PC-9 (cell line): Measurements from ENCODE around the gene CHM. TPM values are rescaled to one million over a fixed set of nuclear protein-coding genes. Genes with fewer than 3 reads are reported as not detected.
"Not testable (repeated sequence)": the region's sequence is repeated elsewhere in the genome, so short reads cannot be mapped to it uniquely, and the experiment has no call there.

Experiments
- BruUV-seq: library from RNA; stranded (reverse); fragments of 400-500 nt; replicated peaks from 2 replicates; lab custom pipeline; 2021; lab: Mats Ljungman, UMichigan
- CTCF ChIA-PET: fragments of 300-600 bp; sonication (Branson Sonifier 250); formaldehyde crosslinking; loops from one replicate; lab custom pipeline; 2022; ENCODE audit warnings: antibody characterized with exemption; lab: Charles Lee
- POLR2A ChIA-PET: fragments of 300-600 bp; sonication (Branson Sonifier 250); formaldehyde crosslinking; loops from one replicate; lab custom pipeline; 2022; ENCODE audit warnings: antibody characterized with exemption; ENCODE audit not compliant: unreplicated experiment; lab: Charles Lee
- DNase-seq, 2 experiments: peaks; one replicate each; pipeline versions ENCODE4 v3.0.0 to v3.0.0-alpha.2; 2015 to 2022; ENCODE audit warnings: mixed read lengths in 1 of 2
- H2AFZ ChIP-seq: fragments of 200-600 bp; sonication (generic); 2 replicates; pipeline ENCODE4 v1.8.1; 2017; ENCODE audit warnings: antibody characterized with exemption
- H3F3A ChIP-seq: fragments of 200-600 bp; sonication (generic); 2 replicates; pipeline ENCODE4 v1.8.1; 2017; ENCODE audit warnings: antibody characterized with exemption, mild to moderate bottlenecking, low read depth; ENCODE audit not compliant: insufficient read depth
- H3K27ac ChIP-seq: fragments of 200-600 bp; sonication (generic); 2 replicates; pipeline ENCODE4 v1.6.1; 2016; ENCODE audit warnings: mixed run types
- H3K27me3 ChIP-seq: fragments of 200-600 bp; sonication (generic); 2 replicates; pipeline ENCODE4 v1.6.1; 2016; ENCODE audit warnings: low read depth, mixed run types; ENCODE audit not compliant: insufficient read depth
- H3K36me3 ChIP-seq: fragments of 200-600 bp; sonication (generic); 2 replicates; pipeline ENCODE4 v1.6.1; 2016; ENCODE audit warnings: low read depth, mixed run types
- H3K4me1 ChIP-seq: fragments of 200-600 bp; sonication (generic); replicated peaks from 2 replicates; pipeline ENCODE4 v1.6.1; 2016; ENCODE audit warnings: mixed run types; ENCODE audit not compliant: insufficient read depth
- H3K4me2 ChIP-seq: fragments of 200-600 bp; sonication (generic); 2 replicates; pipeline ENCODE4 v1.6.1; 2017; ENCODE audit warnings: mixed run types
- H3K4me3 ChIP-seq: fragments of 200-600 bp; sonication (generic); 2 replicates; pipeline ENCODE4 v1.6.1; 2016; ENCODE audit warnings: mixed run types
- H3K79me2 ChIP-seq: fragments of 200-600 bp; sonication (generic); 2 replicates; pipeline ENCODE4 v1.6.1; 2017; ENCODE audit warnings: low read depth, mixed run types
- H3K9me2 ChIP-seq: fragments of 200-600 bp; sonication (generic); 2 replicates; pipeline ENCODE4 v1.8.1; 2017; ENCODE audit warnings: mild to moderate bottlenecking; ENCODE audit not compliant: insufficient read depth
- H3K9me3 ChIP-seq: fragments of 200-600 bp; sonication (generic); 2 replicates; pipeline ENCODE4 v1.8.1; 2016; ENCODE audit warnings: low read depth; ENCODE audit not compliant: insufficient read depth
- H4K20me1 ChIP-seq: fragments of 200-600 bp; sonication (generic); 2 replicates; pipeline ENCODE4 v1.8.1; 2017; ENCODE audit not compliant: insufficient read depth
- EZH2 ChIP-seq: fragments of 200-600 bp; sonication (generic); IDR thresholded peaks from 2 replicates; pipeline ENCODE4 v1.8.0; 2017; ENCODE audit warnings: antibody characterized with exemption, low read depth
- intact Hi-C: fragments of 100-400 bp; cut with micrococcal nuclease; formaldehyde crosslinking; loops from one replicate; pipeline ENCODE4 v1.10.0; 2022; ENCODE audit not compliant: unreplicated experiment
- total RNA-seq: library from RNA; stranded (reverse); gene quantifications from 2 replicates; pipeline ENCODE4 v1.2.3, GENCODE V29; 2021
- TF ChIP-seq, protein P1 (sequence below): fragments of 200-600 bp; sonication (generic); conservative IDR thresholded peaks from 2 replicates; pipeline ENCODE4 v1.6.1; 2017; ENCODE audit warnings: mixed run types, antibody characterized with exemption, mild to moderate bottlenecking, moderate library complexity

CHM gene
- total RNA-seq, 1 experiment from 2014 or later = 15.8 TPM

DNA sequence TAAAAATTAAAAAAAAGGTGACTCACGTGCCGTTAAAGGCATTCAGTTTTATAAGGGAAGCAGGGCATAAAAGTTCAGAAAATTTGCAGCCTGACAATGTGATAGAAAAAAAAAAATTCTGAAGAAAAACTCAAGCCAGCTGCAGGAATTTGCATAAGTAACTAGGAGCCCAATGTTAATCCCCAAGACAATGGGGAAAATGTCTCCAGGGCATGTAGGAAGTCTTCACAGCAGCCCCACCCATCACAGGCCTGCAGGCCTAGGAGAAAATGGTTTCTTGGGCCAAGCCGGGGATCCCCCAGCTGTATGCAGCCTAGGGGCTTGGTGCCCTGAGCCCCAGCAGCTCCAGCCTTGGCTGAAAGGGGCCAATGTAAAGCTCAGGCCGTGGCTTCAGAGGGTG, 31.2 kb downstream of the CHM start:
- Histone ChIP-seq H3K9me2 (no peaks in the 10 kb centered on the region), H3K36me3 (no peaks in the 10 kb centered on the region), H3K27me3 (no peaks in the 10 kb centered on the region), H3K4me2 (no peak overlapping the region), H3K27ac (no peak overlapping the region), H3K4me1 (no peaks in the 10 kb centered on the region), H2AFZ (no peak overlapping the region), H3K9me3 (no peaks in the 10 kb centered on the region), H3K79me2 (no peaks in the 10 kb centered on the region), H3F3A (no peaks in the 10 kb centered on the region), H3K4me3 (no peak overlapping the region), H4K20me1 (no peaks in the 10 kb centered on the region)
- TF ChIP-seq EZH2 = no peak
- TF ChIP-seq, protein P1, sequence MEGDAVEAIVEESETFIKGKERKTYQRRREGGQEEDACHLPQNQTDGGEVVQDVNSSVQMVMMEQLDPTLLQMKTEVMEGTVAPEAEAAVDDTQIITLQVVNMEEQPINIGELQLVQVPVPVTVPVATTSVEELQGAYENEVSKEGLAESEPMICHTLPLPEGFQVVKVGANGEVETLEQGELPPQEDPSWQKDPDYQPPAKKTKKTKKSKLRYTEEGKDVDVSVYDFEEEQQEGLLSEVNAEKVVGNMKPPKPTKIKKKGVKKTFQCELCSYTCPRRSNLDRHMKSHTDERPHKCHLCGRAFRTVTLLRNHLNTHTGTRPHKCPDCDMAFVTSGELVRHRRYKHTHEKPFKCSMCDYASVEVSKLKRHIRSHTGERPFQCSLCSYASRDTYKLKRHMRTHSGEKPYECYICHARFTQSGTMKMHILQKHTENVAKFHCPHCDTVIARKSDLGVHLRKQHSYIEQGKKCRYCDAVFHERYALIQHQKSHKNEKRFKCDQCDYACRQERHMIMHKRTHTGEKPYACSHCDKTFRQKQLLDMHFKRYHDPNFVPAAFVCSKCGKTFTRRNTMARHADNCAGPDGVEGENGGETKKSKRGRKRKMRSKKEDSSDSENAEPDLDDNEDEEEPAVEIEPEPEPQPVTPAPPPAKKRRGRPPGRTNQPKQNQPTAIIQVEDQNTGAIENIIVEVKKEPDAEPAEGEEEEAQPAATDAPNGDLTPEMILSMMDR = no peak
- ChIA-PET POLR2A (no interaction called here), CTCF (no interaction called here)
- no peak for DNase-seq
- intact Hi-C loops = no loop called here
- BruUV-seq = no TSS peak

DNA sequence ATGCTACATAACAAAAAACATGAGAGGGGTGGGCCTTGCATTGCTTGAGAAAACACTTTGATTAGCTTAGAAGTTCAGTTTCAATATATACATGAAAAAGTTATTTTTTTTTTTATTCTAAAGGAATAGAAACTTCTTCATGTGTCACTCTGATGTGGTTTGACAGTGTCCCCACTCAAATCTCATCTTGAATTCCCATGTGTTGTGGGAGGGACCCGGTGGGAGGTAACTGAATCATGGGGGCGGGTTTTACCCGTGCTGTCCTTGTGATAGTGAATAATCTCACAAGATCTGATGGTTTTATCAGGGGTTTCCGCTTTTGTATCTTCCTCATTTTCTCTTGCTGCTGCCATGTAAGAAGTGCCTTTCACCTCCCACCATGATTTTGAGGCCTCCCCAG, 32.4 kb downstream of the CHM start:
- H3F3A ChIP-seq, H3K4me2 ChIP-seq, H2AFZ ChIP-seq, intact Hi-C loops, BruUV-seq, H3K79me2 ChIP-seq, POLR2A ChIA-PET, H3K27me3 ChIP-seq, H3K4me3 ChIP-seq, H3K27ac ChIP-seq, H4K20me1 ChIP-seq, H3K9me2 ChIP-seq, H3K4me1 ChIP-seq, DNase-seq, H3K36me3 ChIP-seq, CTCF ChIA-PET, H3K9me3 ChIP-seq: not testable (repeated sequence)

DNA sequence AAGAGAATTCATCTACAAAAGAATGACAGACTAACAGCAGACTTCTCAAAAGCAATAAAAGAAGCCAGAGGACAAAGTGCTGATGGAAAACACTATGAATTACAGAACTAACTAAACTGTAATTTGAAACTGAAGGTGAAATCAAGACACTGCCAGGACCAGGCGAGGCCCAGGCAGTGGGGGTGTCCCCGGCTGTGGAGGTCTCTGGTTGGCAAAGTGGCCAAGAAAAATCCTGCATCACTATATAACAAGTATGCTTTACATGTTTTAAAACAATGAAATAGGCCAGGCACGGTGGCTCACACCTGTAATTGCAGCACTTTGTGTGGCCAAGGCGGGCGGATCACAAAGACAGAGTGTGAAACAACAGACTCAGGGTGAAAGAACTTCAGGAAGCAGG, 32.9 kb downstream of the CHM start:
- H3K4me1 ChIP-seq = no peaks in the 10 kb centered on the region
- H3K4me3 ChIP-seq = no peak overlapping the region
- POLR2A ChIA-PET = no interaction called here
- H2AFZ ChIP-seq = no peak overlapping the region
- no peaks in the 10 kb centered on the region for H3F3A ChIP-seq
- BruUV-seq = no TSS peak
- no peaks in the 10 kb centered on the region for H3K27me3 ChIP-seq
- no peak for DNase-seq
- no peaks in the 10 kb centered on the region for H4K20me1 ChIP-seq
- TF ChIP-seq, protein P1 = no peak
- no peak for TF ChIP-seq EZH2
- H3K27ac ChIP-seq = no peak overlapping the region
- H3K36me3 ChIP-seq = no peaks in the 10 kb centered on the region
- no peaks in the 10 kb centered on the region for H3K9me2 ChIP-seq
- H3K9me3 ChIP-seq = no peaks in the 10 kb centered on the region
- intact Hi-C loops = no loop called here
- no peaks in the 10 kb centered on the region for H3K79me2 ChIP-seq
- CTCF ChIA-PET = no interaction called here
- no peak overlapping the region for H3K4me2 ChIP-seq

DNA sequence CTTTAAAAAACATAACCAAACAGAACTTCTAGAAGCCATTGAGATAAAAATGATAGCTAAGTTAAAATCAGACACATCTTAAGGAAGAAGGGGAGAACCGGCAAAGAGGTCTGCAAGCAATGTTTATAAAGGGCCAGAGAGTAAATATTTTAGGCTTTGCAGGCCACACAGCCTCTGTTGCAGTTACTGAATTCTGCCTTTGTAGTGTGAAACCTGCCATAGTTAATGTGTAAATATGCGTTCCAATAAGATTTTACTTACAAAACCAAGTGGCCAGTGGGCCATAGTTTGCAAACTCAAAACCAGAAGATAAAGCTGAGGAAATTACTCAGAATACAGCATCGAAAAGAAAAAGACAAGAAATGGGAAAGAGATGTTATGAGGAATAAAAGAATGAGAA, 33.6 kb downstream of the CHM start:
- Histone ChIP-seq H3K4me2 (no peak overlapping the region), H3F3A (no peaks in the 10 kb centered on the region), H3K27ac (no peak overlapping the region), H4K20me1 (no peaks in the 10 kb centered on the region), H3K27me3 (no peaks in the 10 kb centered on the region), H3K9me3 (no peaks in the 10 kb centered on the region), H3K9me2 (no peaks in the 10 kb centered on the region), H3K4me1 (no peaks in the 10 kb centered on the region), H3K79me2 (no peaks in the 10 kb centered on the region), H3K36me3 (no peaks in the 10 kb centered on the region), H3K4me3 (no peak overlapping the region), H2AFZ (no peak overlapping the region)
- ChIA-PET CTCF (no interaction called here), POLR2A (no interaction called here)
- TF ChIP-seq EZH2 = no peak
- TF ChIP-seq, protein P1 = no peak
- no TSS peak for BruUV-seq
- DNase-seq = no peak
- intact Hi-C loops = no loop called here
